H1 (cell line): Measurements from ENCODE around the gene NUP107. TPM values are rescaled to one million over a fixed set of nuclear protein-coding genes. Genes with fewer than 3 reads are reported as not detected.

ENCODE experiments used
- CTCF ChIA-PET: fragments of 300-600 bp; sonication (Branson Sonifier 250); formaldehyde crosslinking; loops from one replicate; lab custom pipeline; 2021; ENCODE audit not compliant: partially characterized antibody; lab: Charles Lee
- POLR2A ChIA-PET: fragments of 300-600 bp; sonication (Branson Sonifier 250); formaldehyde crosslinking; loops from one replicate; lab custom pipeline; 2021; ENCODE audit warnings: inconsistent platforms; ENCODE audit not compliant: partially characterized antibody; lab: Charles Lee
- DNase-seq, 2 experiments: peaks; one replicate each; pipeline versions ENCODE4 v3.0.0 to v3.0.0-alpha.2; 2010 to 2022; ENCODE audit warnings: low spot score in 2 of 2, low read depth in 1 of 2, mixed read lengths in 1 of 2
- FAIRE-seq: peaks from 2 replicates; lab custom pipeline; 2011; peaks lifted over from hg19 to GRCh38; lab: Jason Lieb, UNC
- H2AFZ ChIP-seq: 2 replicates; pipeline ENCODE4 v1.8.1; 2012; ENCODE audit warnings: low read length, inconsistent platforms
- H2AK5ac ChIP-seq: 2 replicates; pipeline ENCODE4 v1.6.1; 2013; ENCODE audit warnings: low read depth, low read length
- H2BK120ac ChIP-seq: replicated peaks from 2 replicates; pipeline ENCODE3; 2013; ENCODE audit warnings: low read depth, low read length, inconsistent platforms
- H2BK12ac ChIP-seq: 2 replicates; pipeline ENCODE4 v1.6.1; 2013; ENCODE audit warnings: low read depth, low read length
- H2BK15ac ChIP-seq: 2 replicates; pipeline ENCODE4 v1.6.1; 2013; ENCODE audit warnings: low read length
- H2BK20ac ChIP-seq: 2 replicates; pipeline ENCODE4 v1.6.1; 2013; ENCODE audit warnings: low read length
- H2BK5ac ChIP-seq: 2 replicates; pipeline ENCODE4 v1.6.1; 2013; ENCODE audit warnings: low read depth, low read length
- H3K14ac ChIP-seq: 2 replicates; pipeline ENCODE4 v1.6.1; 2013; ENCODE audit warnings: inconsistent platforms; ENCODE audit not compliant: insufficient read length
- H3K18ac ChIP-seq: 2 replicates; pipeline ENCODE4 v1.6.1; 2013; ENCODE audit warnings: low read length; ENCODE audit errors: extremely low read depth
- H3K23ac ChIP-seq: 2 replicates; pipeline ENCODE4 v1.6.1; 2013; ENCODE audit warnings: inconsistent platforms; ENCODE audit not compliant: insufficient read length
- H3K23me2 ChIP-seq: 2 replicates; pipeline ENCODE4 v1.6.1; 2013; ENCODE audit warnings: low read depth, low read length
- H3K27ac ChIP-seq: 2 replicates; pipeline ENCODE4 v1.6.1; 2011; ENCODE audit warnings: low read depth, low read length, inconsistent platforms
- H3K27me3 ChIP-seq, 4 experiments: replicated peaks in 1 of 4; 1 replicate in 1 of 4; 2 replicates in 3 of 4; pipeline versions ENCODE4 v1.6.1 to v1.8.1; 2011 to 2013; ENCODE audit warnings: low read length in 3 of 4, mild to moderate bottlenecking in 3 of 4, inconsistent platforms in 2 of 4, mixed read lengths in 2 of 4, moderate library complexity in 1 of 4; ENCODE audit not compliant: control insufficient read depth in 3 of 4, insufficient read depth in 3 of 4; ENCODE audit errors: extremely low read depth in 1 of 4
- H3K36me3 ChIP-seq, 4 experiments: 2 replicates each; pipeline versions ENCODE4 v1.6.1 to v1.8.1; 2011 to 2013; ENCODE audit warnings: mild to moderate bottlenecking in 4 of 4, low read length in 3 of 4, moderate library complexity in 2 of 4, control low read depth in 1 of 4, inconsistent platforms in 1 of 4; ENCODE audit not compliant: insufficient read depth in 4 of 4, control insufficient read depth in 2 of 4
- H3K4ac ChIP-seq: replicated peaks from 2 replicates; pipeline ENCODE3; 2013; ENCODE audit warnings: low read length, low read depth, mixed read lengths, inconsistent platforms; ENCODE audit not compliant: insufficient read length
- H3K4me1 ChIP-seq, 4 experiments: replicated peaks in 1 of 4; 1 replicate in 1 of 4; 2 replicates in 3 of 4; pipeline versions ENCODE4 v1.6.1 to v1.8.1; 2011 to 2013; ENCODE audit warnings: low read length in 3 of 4, inconsistent platforms in 2 of 4, mixed read lengths in 1 of 4; ENCODE audit not compliant: insufficient read depth in 4 of 4, control insufficient read depth in 3 of 4
- H3K4me2 ChIP-seq, 2 experiments: 2 replicates each; pipeline versions ENCODE4 v1.6.1 to v1.8.1; 2011 to 2013; ENCODE audit warnings: low read depth in 2 of 2, low read length in 2 of 2, control low read depth in 1 of 2, inconsistent platforms in 1 of 2, mild to moderate bottlenecking in 1 of 2; ENCODE audit not compliant: insufficient read depth in 1 of 2
- H3K4me3 ChIP-seq, 4 experiments: fragments of 200-600, 300-600 bp in 1 of 4; sonication (generic), shearing (Covaris generic), sonication (Bioruptor Twin) in 1 of 4; 2 replicates each; pipeline versions ENCODE4 v1.5.1 to v1.8.1; 2011 to 2016; ENCODE audit warnings: low read length in 4 of 4, low read depth in 3 of 4, control low read depth in 2 of 4, inconsistent platforms in 2 of 4, mild to moderate bottlenecking in 2 of 4, mixed read lengths in 1 of 4, moderate library complexity in 1 of 4; ENCODE audit not compliant: insufficient read depth in 2 of 4; ENCODE audit errors: extremely low read depth in 1 of 4
- H3K56ac ChIP-seq: replicated peaks from 2 replicates; pipeline ENCODE3; 2013; ENCODE audit warnings: low read depth, mild to moderate bottlenecking, mixed read lengths, low read length, inconsistent platforms; ENCODE audit not compliant: insufficient read length
- H3K79me1 ChIP-seq: 2 replicates; pipeline ENCODE4 v1.6.1; 2013; ENCODE audit warnings: low read depth, low read length, control low read depth
- H3K79me2 ChIP-seq, 2 experiments: 2 replicates each; pipeline versions ENCODE4 v1.6.1 to v1.8.1; 2012 to 2013; ENCODE audit warnings: low read length in 2 of 2, mild to moderate bottlenecking in 2 of 2, inconsistent platforms in 1 of 2; ENCODE audit not compliant: insufficient read depth in 2 of 2, control insufficient read depth in 1 of 2
- H3K9ac ChIP-seq, 4 experiments: replicated peaks in 1 of 4; 1 replicate in 1 of 4; 2 replicates in 3 of 4; pipeline versions ENCODE4 v1.6.1 to v1.8.1; 2011 to 2013; ENCODE audit warnings: low read depth in 3 of 4, low read length in 3 of 4, control low read depth in 2 of 4, mild to moderate bottlenecking in 2 of 4, moderate library complexity in 2 of 4, inconsistent platforms in 1 of 4; ENCODE audit errors: extremely low read depth in 1 of 4
- H3K9me3 ChIP-seq, 2 experiments: 2 replicates each; pipeline versions ENCODE4 v1.6.1 to v1.8.1; 2012 to 2013; ENCODE audit warnings: mild to moderate bottlenecking in 2 of 2, moderate library complexity in 2 of 2, control low read depth in 1 of 2, inconsistent platforms in 1 of 2, low read depth in 1 of 2, low read length in 1 of 2, mixed read lengths in 1 of 2; ENCODE audit not compliant: insufficient read depth in 2 of 2
- H4K20me1 ChIP-seq, 2 experiments: replicated peaks in 1 of 2; 2 replicates each; pipeline versions ENCODE3 to v1.8.1; 2011 to 2013; ENCODE audit warnings: inconsistent platforms in 2 of 2, low read length in 2 of 2, mild to moderate bottlenecking in 1 of 2; ENCODE audit not compliant: insufficient read depth in 2 of 2, control insufficient read depth in 1 of 2
- H4K5ac ChIP-seq: 2 replicates; pipeline ENCODE4 v1.6.1; 2013; ENCODE audit warnings: low read length, low read depth, mixed read lengths, inconsistent platforms; ENCODE audit not compliant: insufficient read length
- H4K8ac ChIP-seq: 2 replicates; pipeline ENCODE4 v1.8.0; 2013; ENCODE audit warnings: mild to moderate bottlenecking, moderate library complexity, low read length, inconsistent platforms; ENCODE audit not compliant: insufficient read depth; ENCODE audit errors: extremely low read depth
- H4K91ac ChIP-seq: replicated peaks from 2 replicates; pipeline ENCODE3; 2013; ENCODE audit warnings: low read length, mixed read lengths, inconsistent platforms; ENCODE audit not compliant: insufficient read length
- BRCA1 ChIP-seq: IDR thresholded peaks from 2 replicates; pipeline ENCODE4 v1.6.1; 2012; ENCODE audit warnings: low read depth, low read length, improper control_type of control experiment
- CBX5 ChIP-seq: fragments of 300-800, 300-1000 bp; sonication (generic); IDR thresholded peaks from 2 replicates; pipeline ENCODE4 v1.7.1; 2016; ENCODE audit warnings: antibody characterized with exemption, low read length, low read depth
- CBX8 ChIP-seq: fragments of 300-800, 300-1000 bp; sonication (generic); IDR thresholded peaks from 2 replicates; pipeline ENCODE4 v1.7.1; 2016; ENCODE audit warnings: low read depth, low read length, borderline replicate concordance
- CHD2 ChIP-seq: IDR thresholded peaks from 2 replicates; pipeline ENCODE4 v1.6.1; 2012; ENCODE audit warnings: low read length, improper control_type of control experiment
- EP300 ChIP-seq, 2 experiments: IDR thresholded peaks; 1 replicate in 1 of 2; 2 replicates in 1 of 2; pipeline ENCODE4 v1.6.1; 2011 to 2012; ENCODE audit warnings: low read depth in 2 of 2, low read length in 2 of 2, mild to moderate bottlenecking in 2 of 2, borderline replicate concordance in 1 of 2, inconsistent platforms in 1 of 2, moderate library complexity in 1 of 2
- RXRA ChIP-seq: IDR thresholded peaks from 2 replicates; pipeline ENCODE4 v1.6.1; 2011; ENCODE audit warnings: low read depth, mild to moderate bottlenecking, low read length, moderate library complexity; ENCODE audit not compliant: insufficient read depth
- SAP30 ChIP-seq: fragments of 300-600 bp; sonication (generic); IDR thresholded peaks from 2 replicates; pipeline ENCODE4 v1.7.1; 2012; ENCODE audit warnings: low read length, moderate library complexity, mild to moderate bottlenecking, inconsistent platforms; ENCODE audit not compliant: insufficient read depth, insufficient replicate concordance
- SP2 ChIP-seq: IDR thresholded peaks from 2 replicates; pipeline ENCODE4 v1.6.1; 2012; ENCODE audit warnings: mild to moderate bottlenecking, low read length, inconsistent platforms
- USF2 ChIP-seq: IDR thresholded peaks from 2 replicates; pipeline ENCODE4 v1.6.1; 2011; ENCODE audit warnings: low read length, improper control_type of control experiment
- WGBS, 2 experiments: shearing (Covaris generic) in 1 of 2; methylation state at CpG; one replicate each; pipeline versions ENCODE4 v1.1.6 to v1.1.7; 2013 to 2015; ENCODE audit warnings: low lambda C conversion rate in 2 of 2, mixed read lengths in 2 of 2, inconsistent platforms in 1 of 2, low coverage in 1 of 2, missing lambda C conversion rate in 1 of 2; ENCODE audit not compliant: insufficient replicate concordance in 2 of 2, insufficient coverage in 1 of 2, insufficient read length in 1 of 2; ENCODE audit errors: extremely low coverage in 1 of 2, missing lambda C conversion rate in 1 of 2; 5-methylcytosine and 5-hydroxymethylcytosine counted together
- polyA plus RNA-seq, 7 experiments: library from polyadenylated mRNA; depleted of rRNA in 3 of 7; stranded (reverse) in 5 of 7; unstranded in 2 of 7; fragments of >200 nt in 5 of 7; fragments of 200-250 nt in 2 of 7; gene quantifications; 1 replicate in 5 of 7; 2 replicates in 1 of 7; 4 replicates in 1 of 7; pipeline versions ENCODE4 v1.2.1 to v1.2.3, GENCODE V29; 2011 to 2013; ENCODE audit warnings: missing spikeins in 2 of 7, mixed read lengths in 2 of 7
- total RNA-seq: library from RNA; stranded (reverse); fragmentation: NEBNext Ultra II Directional; extraction: Animal tissue kit (Norgen Biotek cat#: 25700); gene quantifications from 2 replicates; pipeline ENCODE4 v1.2.1, GENCODE V29; 2021
- TF ChIP-seq, protein P1 (sequence below): IDR thresholded peaks from 2 replicates; pipeline ENCODE4 v1.6.1; 2012; ENCODE audit warnings: inconsistent platforms

Gene NUP107
- total and polyA plus RNA-seq, 2 of the 8 experiments (the other 6 are each of a cell fraction or from before 2014, with no cell fraction given) = 46.1 to 141 TPM

DNA sequence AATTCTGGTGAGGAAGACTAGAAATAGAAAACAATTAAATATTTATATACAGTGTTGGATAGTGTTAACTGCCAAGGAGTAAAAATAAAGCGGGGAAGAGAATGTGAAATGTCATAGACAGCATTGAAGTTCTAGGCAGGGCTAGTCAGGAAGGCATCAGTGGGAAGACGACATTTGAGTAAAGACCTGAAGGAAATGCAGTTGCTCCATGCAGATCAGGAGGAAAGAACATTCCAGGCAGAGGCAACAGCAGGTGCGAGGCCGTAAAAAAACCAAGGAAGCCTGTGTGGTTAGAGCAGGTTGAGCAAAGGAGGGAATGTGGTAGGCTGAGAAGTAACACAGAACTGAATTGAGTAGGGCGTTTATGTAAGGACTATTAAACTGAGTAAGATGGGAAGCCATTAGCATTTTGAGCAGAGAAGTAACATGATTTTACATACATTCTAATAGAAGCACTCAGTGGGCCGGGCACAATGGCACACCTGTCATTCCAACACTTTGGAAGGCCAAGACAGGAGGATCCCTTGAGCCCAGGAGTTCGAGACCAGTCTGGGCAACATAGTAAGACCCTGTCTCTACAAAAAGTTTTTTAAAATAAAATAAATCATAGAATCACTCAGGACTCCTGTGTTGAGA, 74.1 kb downstream of the NUP107 start:
- no peaks in the 10 kb centered on the region for H3K4me1 ChIP-seq
- H4K8ac ChIP-seq = no peak overlapping the region
- H2BK12ac ChIP-seq = no peak overlapping the region
- no peak overlapping the region for H2BK5ac ChIP-seq
- no peak overlapping the region for H3K23ac ChIP-seq
- H2AFZ ChIP-seq = no peak overlapping the region
- H3K27ac ChIP-seq = no peak overlapping the region
- TF ChIP-seq CBX5 (no peak), BRCA1 (no peak), EP300 (IDR thresholded peaks at IDR 0.05; ENCODE audit: borderline replicate concordance in 1 of 2, low read depth in 2 of 2, low read length in 2 of 2) (no peak), SP2 (no peak), CBX8 (no peak), RXRA (no peak), USF2 (no peak), SAP30 (no peak), CHD2 (no peak)
- TF ChIP-seq, protein P1, sequence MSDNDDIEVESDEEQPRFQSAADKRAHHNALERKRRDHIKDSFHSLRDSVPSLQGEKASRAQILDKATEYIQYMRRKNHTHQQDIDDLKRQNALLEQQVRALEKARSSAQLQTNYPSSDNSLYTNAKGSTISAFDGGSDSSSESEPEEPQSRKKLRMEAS = no peak
- H3K18ac ChIP-seq = no peak overlapping the region
- H3K79me1 ChIP-seq = no peaks in the 10 kb centered on the region
- H3K9me3 ChIP-seq = no peaks in the 10 kb centered on the region
- peaks cover 0 to 20% (median 1%) of the 10 kb centered on the region in 4 experiments; a peak in 4 of 8 replicates for H3K36me3 ChIP-seq
- H2BK20ac ChIP-seq = no peak overlapping the region
- H4K5ac ChIP-seq = no peak overlapping the region
- 87% methylated on average over 7 of the region's 7 CpGs; no CpG with 5 or more reads in 1 of the 2 experiments for WGBS, 2 experiments
- no peak overlapping the region for H2AK5ac ChIP-seq
- no peaks in the 10 kb centered on the region for H3K79me2 ChIP-seq
- DNase-seq = no peak
- H3K27me3 ChIP-seq = no peaks in the 10 kb centered on the region
- no peaks in the 10 kb centered on the region for H3K23me2 ChIP-seq
- no peak for FAIRE-seq
- no peak overlapping the region for H3K14ac ChIP-seq
- no peak overlapping the region for H4K91ac ChIP-seq
- ChIA-PET CTCF (no interaction called here), POLR2A (no interaction called here)
- H3K56ac ChIP-seq = no peak overlapping the region
- H3K4ac ChIP-seq = no peak overlapping the region
- H2BK120ac ChIP-seq = no peak overlapping the region
- H3K4me2 ChIP-seq = no peak overlapping the region
- H3K4me3 ChIP-seq = no peak overlapping the region
- H3K9ac ChIP-seq = no peak overlapping the region
- peaks cover 0 to 2% of the 10 kb centered on the region in 2 experiments for H4K20me1 ChIP-seq
- no peak overlapping the region for H2BK15ac ChIP-seq
